Activated CD8-positive, alpha-beta memory T cell treated with anti-CD3 and anti-CD28 coated beads, Interleukin-2, amount 50 U/mL, for 4 hours (primary cell): ENCODE results near the gene APBB2.
"Not testable (repeated sequence)": the region's sequence is repeated elsewhere in the genome, so short reads cannot be mapped to it uniquely, and the experiment has no call there.

Experiments
- DNase-seq: peaks from one replicate; pipeline ENCODE4 v3.0.0-alpha.2; 2020

Gene APBB2

DNA sequence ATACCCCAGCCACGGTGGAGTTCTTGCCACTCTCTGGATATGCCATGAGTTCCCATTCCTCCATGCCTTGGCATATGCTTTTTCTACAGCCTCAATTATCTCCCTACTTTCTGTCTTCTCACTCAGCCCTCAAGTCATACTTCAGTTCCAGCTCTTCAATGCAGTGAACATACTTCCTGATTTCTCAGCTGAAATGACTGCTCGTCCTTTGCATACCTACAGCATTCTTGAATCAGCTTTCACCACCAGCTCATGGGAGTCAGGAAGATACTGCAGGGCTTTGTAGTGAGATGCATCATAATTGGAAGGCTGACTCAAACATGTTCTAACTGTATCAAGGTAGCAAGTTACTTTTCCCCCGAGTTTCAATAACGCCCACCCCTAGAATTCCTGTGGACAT is 118.4 kb downstream of the APBB2 start:
- DNase-seq: no peak

GRCh38 chr4:41095192-41095872 is 119.0 kb downstream of the APBB2 start:
- no peak for DNase-seq

DNA sequence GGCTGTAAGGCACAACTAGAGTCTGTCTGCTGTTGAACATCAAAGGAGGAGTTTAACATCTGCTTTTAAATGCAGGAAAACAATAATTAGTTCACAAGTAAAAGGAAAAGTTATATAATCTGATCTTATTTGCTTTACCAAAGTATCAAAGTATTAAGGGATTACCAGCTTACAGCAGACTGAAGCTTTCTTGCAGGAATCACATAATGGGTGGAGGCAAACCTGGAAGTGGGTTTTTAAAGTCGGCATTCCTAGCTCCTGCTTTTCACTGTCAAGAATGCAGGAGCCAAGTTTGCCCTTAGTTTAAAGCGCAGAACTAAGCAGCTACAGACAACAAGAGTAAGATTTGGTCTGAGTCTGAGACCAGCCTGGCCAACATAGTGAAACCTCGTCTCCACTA is 122.2 kb downstream of the APBB2 start:
- no peak for DNase-seq

DNA sequence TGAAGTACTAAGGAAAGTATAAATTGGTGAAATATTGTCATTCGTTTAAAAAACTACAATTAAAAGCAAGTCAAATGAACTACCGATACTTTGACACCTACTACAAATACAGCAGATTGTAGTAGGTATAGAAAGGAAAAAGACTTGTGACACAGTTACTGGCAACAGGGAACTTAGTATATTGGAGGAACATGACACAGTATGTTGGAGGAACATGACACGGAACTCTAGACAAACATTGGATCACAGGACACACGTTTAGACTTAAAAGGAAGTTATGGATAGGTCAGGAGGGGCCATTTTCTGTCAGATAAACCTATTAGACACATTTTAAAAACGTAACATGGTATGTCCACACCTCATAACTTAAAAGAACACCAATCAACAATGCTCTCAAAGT is 132.5 kb downstream of the APBB2 start:
- no peak for DNase-seq

- no peak for DNase-seq
Measured at GRCh38 chr4:41080976-41081375, 133.4 kb downstream of the APBB2 start.

- no peak for DNase-seq
Measured at GRCh38 chr4:41079881-41080560, 134.3 kb downstream of the APBB2 start.

DNA sequence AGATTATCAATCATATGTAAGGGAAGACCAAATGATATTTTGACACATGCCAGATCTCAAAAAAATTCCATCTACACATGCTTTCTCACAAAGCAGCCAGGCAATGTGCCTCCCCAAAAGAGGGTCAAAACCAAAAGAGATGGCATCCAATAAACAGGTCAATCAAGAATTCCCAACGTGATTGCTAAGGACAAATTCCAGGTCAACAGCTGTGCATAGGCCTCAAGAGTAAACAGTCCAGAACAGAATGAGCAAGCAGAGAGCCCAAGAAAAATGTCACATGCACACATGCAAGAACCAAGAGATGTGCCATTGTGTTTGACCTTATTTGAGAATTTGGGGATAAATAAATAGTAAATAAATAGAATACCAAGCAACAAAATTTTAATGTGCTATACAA is 136.7 kb downstream of the APBB2 start:
- DNase-seq: no peak

- DNase-seq: no peak
Measured at GRCh38 chr4:41076481-41076880, 137.9 kb downstream of the APBB2 start.

GRCh38 chr4:41074215-41074614 is 140.1 kb downstream of the APBB2 start:
- no peak for DNase-seq

DNA sequence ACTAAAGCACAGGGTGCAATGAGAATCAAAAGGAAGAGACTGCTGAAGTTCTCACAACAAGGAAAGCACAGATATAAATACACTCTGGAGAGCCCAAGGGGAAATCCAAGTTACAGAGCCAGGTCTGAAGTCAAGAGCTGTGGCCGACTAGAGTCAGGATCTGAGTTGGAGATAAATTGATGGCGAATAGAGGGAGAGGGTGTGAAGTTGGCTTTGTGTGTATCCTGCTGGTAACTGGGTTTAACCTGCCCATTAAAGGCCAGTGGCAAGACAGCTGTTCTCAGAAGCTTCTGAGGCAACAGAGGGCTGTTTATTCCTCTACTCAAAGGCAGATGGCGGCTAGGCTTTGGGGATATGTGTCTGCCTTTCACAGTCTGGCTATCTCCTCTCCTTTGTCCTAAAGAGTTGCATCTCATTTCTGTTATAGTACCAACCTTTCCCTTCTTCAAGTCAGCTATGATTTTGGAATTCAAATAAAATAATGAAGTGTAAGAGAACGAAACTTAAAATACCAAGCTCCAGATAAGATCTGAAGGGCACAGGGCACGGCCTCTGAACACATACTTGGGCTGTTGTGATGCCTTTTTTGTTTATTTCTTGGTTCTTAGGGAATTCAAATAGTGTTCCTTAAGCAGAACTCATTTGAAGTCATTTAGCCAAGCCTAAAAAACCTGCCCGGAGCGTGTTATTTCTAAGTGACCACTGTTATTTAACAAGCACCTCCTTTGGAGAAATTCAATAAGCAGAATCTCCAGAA is 142.1 kb downstream of the APBB2 start:
- DNase-seq: no peak

- DNase-seq: no peak
Measured at GRCh38 chr4:41070516-41071281, 143.6 kb downstream of the APBB2 start.

GRCh38 chr4:41069838-41070237 is 144.5 kb downstream of the APBB2 start:
- DNase-seq: no peak

DNA sequence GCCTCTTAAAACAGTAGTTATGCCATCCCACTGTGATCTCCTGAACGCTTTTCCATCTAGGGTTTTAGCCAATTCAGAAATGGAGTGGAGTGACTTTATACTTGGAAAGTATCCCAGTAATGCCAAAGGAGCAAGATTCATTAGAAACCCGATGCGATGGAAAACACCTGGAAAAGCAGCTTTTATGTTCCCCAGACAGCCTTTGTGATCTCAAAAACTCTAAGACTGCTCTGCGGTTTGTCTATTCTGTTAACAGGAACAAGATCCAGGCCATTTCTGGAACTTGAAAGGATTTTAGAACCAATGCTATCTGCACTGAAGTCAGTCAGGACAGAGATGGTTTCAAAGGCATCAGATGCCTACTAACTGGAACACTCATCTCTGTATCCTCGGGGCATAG is 145.1 kb downstream of the APBB2 start:
- no peak for DNase-seq

DNA sequence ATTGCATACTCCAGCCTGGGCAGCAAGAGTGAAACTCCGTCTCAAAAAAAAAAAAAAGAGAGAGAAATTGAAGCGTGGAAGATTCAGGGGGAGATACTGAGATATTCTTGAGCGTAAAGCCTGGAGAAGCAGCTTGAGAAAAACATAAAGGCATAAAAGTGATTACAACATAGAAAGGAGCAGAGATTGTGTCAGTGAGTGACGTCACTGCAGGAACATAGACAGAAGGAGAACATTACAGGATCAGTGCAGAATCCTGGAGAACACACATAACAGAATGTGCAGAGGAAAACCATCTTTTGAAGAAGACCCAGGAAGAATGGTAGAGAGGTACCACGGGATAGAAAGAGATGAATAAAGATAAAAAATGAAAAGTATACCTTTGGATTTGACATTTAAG is 147.0 kb downstream of the APBB2 start:
- no peak for DNase-seq

- DNase-seq: no peak
Measured at GRCh38 chr4:41066049-41066448, 148.3 kb downstream of the APBB2 start.

- DNase-seq: no peak
Measured at GRCh38 chr4:41065434-41066006, 148.8 kb downstream of the APBB2 start.

DNA sequence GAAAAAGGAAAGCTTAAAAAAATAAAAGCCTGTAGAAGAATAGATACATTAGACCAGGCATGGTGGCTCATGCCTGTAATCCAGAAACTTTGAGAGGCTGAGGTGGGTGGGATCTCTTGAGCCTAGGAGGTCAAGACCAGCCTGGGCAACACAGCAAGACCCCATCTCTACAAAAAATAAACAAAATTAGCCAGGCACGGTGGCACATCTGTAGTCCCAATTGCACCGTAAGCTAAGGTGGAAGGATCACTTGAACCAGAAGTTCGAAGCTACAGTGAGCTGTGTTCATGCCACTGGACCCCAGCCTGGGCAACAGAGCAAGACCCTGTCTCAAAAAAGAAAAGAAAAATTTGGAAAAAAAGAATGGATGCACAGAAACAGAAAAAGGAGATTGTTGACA is 149.4 kb downstream of the APBB2 start:
- no peak for DNase-seq

GRCh38 chr4:41061482-41062185 is 152.7 kb downstream of the APBB2 start:
- DNase-seq: no peak

- no peak for DNase-seq
Measured at GRCh38 chr4:41060352-41061334, 153.7 kb downstream of the APBB2 start.

DNA sequence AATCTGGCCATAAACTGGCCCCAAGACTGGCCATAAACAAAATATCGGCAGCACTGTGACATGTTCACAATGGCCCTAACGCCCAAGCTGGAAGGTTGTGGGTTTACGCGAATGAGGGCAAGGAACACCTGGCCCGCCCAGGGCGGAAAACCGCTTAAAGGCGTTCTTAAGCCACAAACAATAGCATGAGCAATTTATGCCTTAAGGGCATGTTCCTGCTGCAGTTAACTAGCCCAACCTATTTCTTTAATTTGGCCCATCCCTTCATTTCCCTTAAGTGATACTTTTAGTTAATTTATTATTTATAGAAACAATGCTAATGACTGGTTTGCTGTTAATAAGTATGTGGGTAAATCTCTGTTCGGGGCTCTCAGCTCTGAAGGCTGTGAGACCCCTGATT is 154.9 kb downstream of the APBB2 start:
- DNase-seq: not testable (repeated sequence)

- no peak for DNase-seq
Measured at GRCh38 chr4:41058426-41058825, 155.9 kb downstream of the APBB2 start.
